HEK293 (cell line): ENCODE measurements around the gene EDC3.

Source experiments
- CTCF ChIP-seq: fragments of 450-650 bp; formaldehyde crosslinking; IDR thresholded peaks from 2 replicates; pipeline ENCODE4 v1.5.1; 2016; ENCODE audit warnings: missing biosample characterization, missing genetic modification characterization
- GLI4 ChIP-seq: fragments of 450-650 bp; formaldehyde crosslinking; IDR thresholded peaks from 2 replicates; pipeline ENCODE4 v1.5.1; 2016; ENCODE audit warnings: missing biosample characterization, missing genetic modification characterization
- HIC1 ChIP-seq: fragments of 450-650 bp; formaldehyde crosslinking; IDR thresholded peaks from 2 replicates; pipeline ENCODE4 v1.5.1; 2016; ENCODE audit warnings: missing biosample characterization, missing genetic modification characterization
- REPIN1 ChIP-seq: fragments of 450-650 bp; formaldehyde crosslinking; IDR thresholded peaks from 2 replicates; pipeline ENCODE4 v1.5.1; 2017; ENCODE audit warnings: missing biosample characterization, missing genetic modification characterization, low read depth
- REST ChIP-seq: fragments of 450-650 bp; formaldehyde crosslinking; IDR thresholded peaks from 2 replicates; pipeline ENCODE4 v1.5.1; 2016; ENCODE audit warnings: missing biosample characterization, missing genetic modification characterization
- ZBTB17 ChIP-seq: fragments of 450-650 bp; formaldehyde crosslinking; IDR thresholded peaks from 2 replicates; pipeline ENCODE4 v1.5.1; 2016; ENCODE audit warnings: missing biosample characterization, missing genetic modification characterization
- ZBTB8A ChIP-seq: fragments of 450-650 bp; formaldehyde crosslinking; IDR thresholded peaks from 2 replicates; pipeline ENCODE4 v1.5.1; 2016; ENCODE audit warnings: missing biosample characterization, missing genetic modification characterization
- ZIC2 ChIP-seq: fragments of 450-650 bp; formaldehyde crosslinking; IDR thresholded peaks from 2 replicates; pipeline ENCODE4 v1.5.1; 2016; ENCODE audit warnings: missing biosample characterization, missing genetic modification characterization
- ZNF449 ChIP-seq: fragments of 450-650 bp; formaldehyde crosslinking; IDR thresholded peaks from 2 replicates; pipeline ENCODE4 v1.5.1; 2017; ENCODE audit warnings: missing biosample characterization, mild to moderate bottlenecking, missing genetic modification characterization, moderate library complexity
- ZNF48 ChIP-seq: fragments of 450-650 bp; formaldehyde crosslinking; IDR thresholded peaks from 2 replicates; pipeline ENCODE4 v1.5.1; 2016; ENCODE audit warnings: missing biosample characterization, missing genetic modification characterization
- ZNF629 ChIP-seq: fragments of 450-650 bp; formaldehyde crosslinking; IDR thresholded peaks from 2 replicates; pipeline ENCODE4 v1.5.1; 2017; ENCODE audit warnings: missing biosample characterization, missing genetic modification characterization

GRCh38 chr15:74680456-74680855 is 15.4 kb downstream of the EDC3 start:
- TF ChIP-seq HIC1 (tag by site-specific recombination) (no peak), REPIN1 (tag by site-specific recombination) (no peak), ZBTB8A (no peak), ZBTB17 (no peak), CTCF (no peak), ZIC2 (tag by site-specific recombination) (no peak), ZNF629 (tag by site-specific recombination) (no peak), ZNF449 (tag by site-specific recombination) (no peak), ZNF48 (tag by site-specific recombination) (no peak), REST (tag by site-specific recombination) (no peak), GLI4 (no peak)
